ENCODE measurements around the gene GPA33.

The GPA33 gene

DNA sequence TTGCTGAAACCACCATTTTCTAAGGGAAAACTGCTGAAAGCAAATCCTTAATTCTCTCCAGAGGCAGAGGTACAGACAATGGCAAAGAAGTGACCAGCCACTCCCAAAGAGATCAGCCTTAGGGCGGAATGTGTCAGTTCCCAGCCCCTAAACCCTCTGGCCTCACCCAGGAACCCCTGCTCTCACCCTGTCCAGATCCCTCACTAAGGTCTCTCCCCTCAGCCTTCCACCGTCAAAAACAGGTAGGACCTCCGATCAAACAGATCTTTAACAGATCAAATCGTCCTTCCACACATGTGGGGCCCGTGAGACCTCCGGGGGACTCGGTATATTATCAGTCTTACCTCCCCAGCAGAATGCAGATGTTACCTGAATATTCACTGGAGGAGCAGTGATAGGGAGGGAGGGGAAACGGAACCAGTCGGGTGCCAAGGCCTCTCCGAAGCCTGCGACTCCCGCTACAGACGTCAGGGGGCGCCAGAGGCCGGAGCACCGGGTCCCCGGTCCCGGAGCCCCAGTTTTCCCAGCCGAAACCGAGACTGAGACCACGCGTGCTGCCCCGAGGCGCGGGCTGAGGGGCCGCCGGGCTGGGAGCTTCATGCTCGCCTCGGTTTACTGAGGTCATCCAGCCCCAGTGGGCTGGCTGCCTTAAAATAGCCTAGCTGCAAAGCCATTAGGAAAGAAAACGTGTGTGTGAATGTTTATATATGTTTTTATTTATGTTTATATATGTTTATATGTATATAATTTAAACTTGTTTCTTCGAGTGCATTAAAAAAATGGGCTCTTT is 23.6 kb downstream of the GPA33 start:
- H3K4me1 Mint-ChIP-seq: no peaks in the 10 kb centered on the region
- H3K4me3 Mint-ChIP-seq: peak overlapping the region; percentile 37 to 60 (median 48)
- H3K9me3 Mint-ChIP-seq: no peaks in the 10 kb centered on the region
- H3K36me3 Mint-ChIP-seq (ENCODE audit: low read depth): no peaks in the 10 kb centered on the region
- H3K27ac Mint-ChIP-seq: no peak overlapping the region
- TF ChIP-seq, protein P1, sequence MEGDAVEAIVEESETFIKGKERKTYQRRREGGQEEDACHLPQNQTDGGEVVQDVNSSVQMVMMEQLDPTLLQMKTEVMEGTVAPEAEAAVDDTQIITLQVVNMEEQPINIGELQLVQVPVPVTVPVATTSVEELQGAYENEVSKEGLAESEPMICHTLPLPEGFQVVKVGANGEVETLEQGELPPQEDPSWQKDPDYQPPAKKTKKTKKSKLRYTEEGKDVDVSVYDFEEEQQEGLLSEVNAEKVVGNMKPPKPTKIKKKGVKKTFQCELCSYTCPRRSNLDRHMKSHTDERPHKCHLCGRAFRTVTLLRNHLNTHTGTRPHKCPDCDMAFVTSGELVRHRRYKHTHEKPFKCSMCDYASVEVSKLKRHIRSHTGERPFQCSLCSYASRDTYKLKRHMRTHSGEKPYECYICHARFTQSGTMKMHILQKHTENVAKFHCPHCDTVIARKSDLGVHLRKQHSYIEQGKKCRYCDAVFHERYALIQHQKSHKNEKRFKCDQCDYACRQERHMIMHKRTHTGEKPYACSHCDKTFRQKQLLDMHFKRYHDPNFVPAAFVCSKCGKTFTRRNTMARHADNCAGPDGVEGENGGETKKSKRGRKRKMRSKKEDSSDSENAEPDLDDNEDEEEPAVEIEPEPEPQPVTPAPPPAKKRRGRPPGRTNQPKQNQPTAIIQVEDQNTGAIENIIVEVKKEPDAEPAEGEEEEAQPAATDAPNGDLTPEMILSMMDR (IDR thresholded peaks at IDR 0.05; ENCODE audit: unreplicated experiment in 3 of 3): peak; percentile 98 to 99 (median 99)
- H3K27me3 Mint-ChIP-seq (ENCODE audit: low read depth): peaks cover 15% of the 10 kb centered on the region

DNA sequence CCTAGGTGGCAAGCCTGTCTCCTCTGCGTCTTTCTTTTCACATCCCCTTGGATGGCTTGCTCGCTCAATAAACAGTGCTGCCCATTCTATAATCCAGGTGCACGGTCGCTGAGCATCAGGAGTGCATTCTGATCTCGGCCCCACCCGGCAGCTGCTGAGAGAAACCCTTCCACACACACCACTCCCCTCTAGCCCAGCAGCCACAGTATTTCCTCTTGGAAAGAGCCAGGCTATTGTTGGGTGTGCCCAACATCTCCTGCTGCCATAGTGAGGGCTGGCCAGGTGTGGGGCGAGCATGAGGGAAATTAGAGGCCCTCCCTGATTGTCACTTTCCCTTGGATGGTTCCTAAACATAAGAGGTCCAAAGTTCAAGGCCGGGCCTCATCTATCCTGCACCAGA is 24.7 kb downstream of the GPA33 start:
- H3K4me1 Mint-ChIP-seq: no peaks in the 10 kb centered on the region

DNA sequence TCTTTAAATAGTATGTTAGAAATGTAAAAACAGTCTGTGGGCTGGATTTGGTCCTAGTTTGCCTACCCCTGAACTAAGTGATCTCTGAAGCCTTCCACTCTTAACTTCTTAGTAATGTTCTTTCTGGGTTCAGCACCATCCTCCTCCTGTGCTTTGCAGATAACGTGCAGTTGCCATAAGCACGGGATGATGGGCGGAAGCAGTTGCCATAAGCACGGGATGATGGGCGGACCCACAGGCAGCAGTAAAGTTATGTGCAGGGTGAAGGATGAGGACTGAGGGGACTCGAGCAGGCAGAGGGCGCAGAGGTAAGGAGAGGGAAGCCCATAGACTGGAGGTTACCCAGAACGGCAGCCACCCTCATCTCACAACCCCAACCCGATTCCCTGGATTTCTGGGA is 25.6 kb downstream of the GPA33 start:
- H3K4me1 Mint-ChIP-seq: no peaks in the 10 kb centered on the region

More for the DNA sequence above, 24.7 kb downstream of the GPA33 start:
- peaks cover 20% of the 10 kb centered on the region for H3K27me3 Mint-ChIP-seq (ENCODE audit: low read depth)
- no peaks in the 10 kb centered on the region for H3K36me3 Mint-ChIP-seq (ENCODE audit: low read depth)
- no peak overlapping the region for H3K27ac Mint-ChIP-seq
- no peak overlapping the region for H3K4me3 Mint-ChIP-seq
- no peaks in the 10 kb centered on the region for H3K9me3 Mint-ChIP-seq
- TF ChIP-seq, protein P1 (IDR thresholded peaks at IDR 0.05; ENCODE audit: unreplicated experiment in 3 of 3): no peak

DNA sequence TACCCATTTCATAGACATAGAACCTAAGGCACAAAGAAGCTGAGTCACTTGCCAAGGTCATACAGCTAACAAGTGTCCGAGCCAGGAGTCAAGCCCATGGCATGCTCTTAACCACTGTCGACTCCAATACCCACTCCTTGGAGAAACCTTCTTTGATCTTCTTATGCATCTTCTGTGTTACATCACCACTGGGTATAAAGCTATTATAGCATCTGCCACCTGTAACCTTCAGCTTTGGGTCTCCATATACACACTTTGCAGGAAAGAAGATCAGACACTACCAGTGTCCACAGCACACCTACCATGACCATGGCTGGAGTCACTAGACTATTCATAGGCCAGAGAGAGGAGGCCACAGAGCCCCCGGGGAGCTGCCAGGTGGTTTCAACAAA is 29.1 kb downstream of the GPA33 start:
- Mint-ChIP-seq H3K27me3 (ENCODE audit: low read depth) (peaks cover 17% of the 10 kb centered on the region), H3K36me3 (ENCODE audit: low read depth) (no peaks in the 10 kb centered on the region), H3K27ac (no peak overlapping the region), H3K4me1 (no peaks in the 10 kb centered on the region), H3K4me3 (no peak overlapping the region), H3K9me3 (no peaks in the 10 kb centered on the region)
- TF ChIP-seq, protein P1 (IDR thresholded peaks at IDR 0.05; ENCODE audit: unreplicated experiment in 3 of 3): no peak

More for the DNA sequence above, 25.6 kb downstream of the GPA33 start:
- Mint-ChIP-seq H3K27ac (no peak overlapping the region), H3K27me3 (ENCODE audit: low read depth) (peaks cover 21% of the 10 kb centered on the region), H3K36me3 (ENCODE audit: low read depth) (no peaks in the 10 kb centered on the region), H3K4me3 (no peak overlapping the region), H3K9me3 (no peaks in the 10 kb centered on the region)
- TF ChIP-seq, protein P1 (IDR thresholded peaks at IDR 0.05; ENCODE audit: unreplicated experiment in 3 of 3): no peak

DNA sequence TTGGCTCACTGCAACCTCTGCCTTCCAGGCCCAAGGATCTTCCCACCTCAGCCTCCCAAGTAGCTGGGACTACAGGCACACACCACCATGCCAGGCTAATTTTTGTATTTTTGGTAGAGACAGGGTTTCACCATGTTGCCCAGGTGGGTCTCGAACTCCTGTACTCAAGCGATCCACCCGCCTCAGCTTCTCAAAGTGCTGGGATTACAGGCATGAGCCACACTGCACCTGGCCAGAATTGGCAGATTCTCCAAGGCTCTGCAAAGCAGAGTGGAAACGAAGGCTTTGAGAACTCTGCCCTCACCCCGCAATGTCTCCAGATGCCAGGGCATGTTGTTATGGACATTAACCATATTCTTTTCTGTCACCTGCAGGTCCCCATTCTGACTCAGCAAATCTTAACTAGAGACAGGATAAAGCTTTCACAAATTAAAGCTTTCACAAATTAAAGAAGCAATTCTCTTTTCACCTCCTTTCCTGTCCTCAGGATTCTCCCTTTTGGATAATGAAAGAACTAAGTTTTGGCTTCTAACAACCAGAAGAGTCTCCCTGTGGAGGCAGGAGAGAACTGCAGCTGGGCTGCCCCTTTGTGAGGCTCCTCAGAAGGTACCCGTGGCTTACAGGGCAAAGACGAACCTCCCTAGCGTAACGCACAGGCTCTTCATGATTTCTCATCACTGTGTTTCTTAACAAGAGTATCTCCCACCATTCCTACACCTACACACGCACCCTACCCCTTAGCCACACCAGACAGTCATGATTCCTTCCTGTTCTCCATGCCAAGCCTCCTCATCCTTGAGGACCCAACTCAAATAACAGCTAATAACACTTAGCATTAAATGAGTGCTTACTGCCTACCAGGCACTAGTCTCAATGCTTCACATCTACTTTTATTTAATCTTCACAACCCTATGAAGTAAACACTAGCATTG is 29.8 kb downstream of the GPA33 start:
- Mint-ChIP-seq H3K4me3 (no peak overlapping the region), H3K9me3 (no peaks in the 10 kb centered on the region), H3K4me1 (no peaks in the 10 kb centered on the region), H3K27ac (no peak overlapping the region), H3K36me3 (ENCODE audit: low read depth) (no peaks in the 10 kb centered on the region), H3K27me3 (ENCODE audit: low read depth) (peaks cover 17% of the 10 kb centered on the region)
- TF ChIP-seq, protein P1 (IDR thresholded peaks at IDR 0.05; ENCODE audit: unreplicated experiment in 3 of 3): peak; percentile 29 to 35 (median 33)
